ENCODE measurements around the gene PLXNB1.

Gene PLXNB1

GRCh38 chr3:48414376-48415250, 15.3 kb downstream of the PLXNB1 start:
- H3K36me3 ChIP-seq, result no peaks in the 10 kb centered on the region
- H3K27ac ChIP-seq, result no peak overlapping the region
- TF ChIP-seq CTCF (IDR thresholded peaks at IDR 0.05), result no peak
- H3K9me3 ChIP-seq, result no peaks in the 10 kb centered on the region
- no peaks in the 10 kb centered on the region for H3K4me1 ChIP-seq (ENCODE audit: control insufficient read depth in 1 of 2, insufficient read depth in 1 of 2, low read depth in 1 of 2, low read length in 1 of 2)
- no peaks in the 10 kb centered on the region for H3K27me3 ChIP-seq
- H3K4me3 ChIP-seq (ENCODE audit: low read depth in 1 of 2, low read length in 1 of 2), result no peak overlapping the region

- no peaks in the 10 kb centered on the region for H3K9me3 ChIP-seq
- H3K27ac ChIP-seq, result no peak overlapping the region
- H3K4me1 ChIP-seq (ENCODE audit: control insufficient read depth in 1 of 2, insufficient read depth in 1 of 2, low read depth in 1 of 2, low read length in 1 of 2), result no peaks in the 10 kb centered on the region
- no peaks in the 10 kb centered on the region for H3K36me3 ChIP-seq
- H3K4me3 ChIP-seq (ENCODE audit: low read depth in 1 of 2, low read length in 1 of 2), result no peak overlapping the region
- TF ChIP-seq CTCF (IDR thresholded peaks at IDR 0.05), result no peak
- H3K27me3 ChIP-seq, result no peaks in the 10 kb centered on the region
Observed at GRCh38 chr3:48413611-48414010, 16.3 kb downstream of the PLXNB1 start.

GRCh38 chr3:48413086-48413485, 16.8 kb downstream of the PLXNB1 start:
- H3K9me3 ChIP-seq, result no peaks in the 10 kb centered on the region
- H3K27me3 ChIP-seq, result no peaks in the 10 kb centered on the region
- no peak overlapping the region for H3K4me3 ChIP-seq (ENCODE audit: low read depth in 1 of 2, low read length in 1 of 2)
- H3K36me3 ChIP-seq, result no peaks in the 10 kb centered on the region
- TF ChIP-seq CTCF (IDR thresholded peaks at IDR 0.05), result no peak
- H3K27ac ChIP-seq, result no peak overlapping the region
- H3K4me1 ChIP-seq (ENCODE audit: control insufficient read depth in 1 of 2, insufficient read depth in 1 of 2, low read depth in 1 of 2, low read length in 1 of 2), result no peaks in the 10 kb centered on the region

GRCh38 chr3:48412375-48413001, 17.4 kb downstream of the PLXNB1 start:
- no peak for TF ChIP-seq CTCF (IDR thresholded peaks at IDR 0.05)
- H3K4me3 ChIP-seq (ENCODE audit: low read depth in 1 of 2, low read length in 1 of 2), result no peak overlapping the region
- no peaks in the 10 kb centered on the region for H3K36me3 ChIP-seq
- no peaks in the 10 kb centered on the region for H3K4me1 ChIP-seq (ENCODE audit: control insufficient read depth in 1 of 2, insufficient read depth in 1 of 2, low read depth in 1 of 2, low read length in 1 of 2)
- H3K27ac ChIP-seq, result no peak overlapping the region
- H3K27me3 ChIP-seq, result no peaks in the 10 kb centered on the region
- H3K9me3 ChIP-seq, result no peaks in the 10 kb centered on the region

GRCh38 chr3:48411606-48412374, 18.1 kb downstream of the PLXNB1 start:
- Histone ChIP-seq H3K4me3 (ENCODE audit: low read depth in 1 of 2, low read length in 1 of 2) (no peak overlapping the region), H3K27ac (no peak overlapping the region), H3K9me3 (no peaks in the 10 kb centered on the region), H3K27me3 (no peaks in the 10 kb centered on the region), H3K4me1 (ENCODE audit: control insufficient read depth in 1 of 2, insufficient read depth in 1 of 2, low read depth in 1 of 2, low read length in 1 of 2) (no peaks in the 10 kb centered on the region), H3K36me3 (no peaks in the 10 kb centered on the region)
- TF ChIP-seq CTCF (IDR thresholded peaks at IDR 0.05), result no peak
